Prostate gland (tissue), 2 donors: ENCODE data around the gene CENPX. TPM values are rescaled to one million over a fixed set of nuclear protein-coding genes. Genes with fewer than 3 reads are reported as not detected.

Experiments used
- DNase-seq: peaks from one replicate; pipeline ENCODE4 v3.0.0-alpha.2; 2019; ENCODE audit warnings: low spot score
- H3K27ac ChIP-seq, 2 donors: fragments of 200-600 bp; sonication (generic); 2 replicates each; pipeline ENCODE4 v1.5.1; 2017 to 2019
- H3K27me3 ChIP-seq: fragments of 200-600 bp; sonication (generic); replicated peaks from 2 replicates; pipeline ENCODE4 v1.5.1; 2019; ENCODE audit not compliant: insufficient read depth
- H3K36me3 ChIP-seq, 2 donors: fragments of 200-600 bp; sonication (generic); 1 replicate in 1 of 2; 2 replicates in 1 of 2; pipeline versions ENCODE4 v1.5.1 to v1.8.1; 2017 to 2019
- H3K4me1 ChIP-seq: fragments of 200-600 bp; sonication (generic); replicated peaks from 2 replicates; pipeline ENCODE4 v1.5.1; 2019
- H3K4me3 ChIP-seq, 2 donors: fragments of 200-600 bp; sonication (generic); 2 replicates each; pipeline ENCODE4 v1.5.1; 2017 to 2019
- H3K9me3 ChIP-seq: fragments of 200-600 bp; sonication (generic); 2 replicates; pipeline ENCODE4 v1.5.1; 2017
- CTCF ChIP-seq, 4 experiments: fragments of 200-600 bp in 2 of 4; fragments of 450-650 bp in 2 of 4; sonication (generic) in 2 of 4; IDR thresholded peaks; 1 replicate in 3 of 4; 2 replicates in 1 of 4; pipeline ENCODE4 v1.5.1; 2016 to 2019; ENCODE audit warnings: antibody characterized with exemption in 4 of 4, mild to moderate bottlenecking in 2 of 4, moderate library complexity in 2 of 4
- POLR2A ChIP-seq: fragments of 450-650 bp; IDR thresholded peaks from one replicate; pipeline ENCODE4 v1.6.1; 2016; ENCODE audit warnings: antibody characterized with exemption, mild to moderate bottlenecking
- POLR2AphosphoS5 ChIP-seq: sonication (generic); formaldehyde crosslinking; IDR thresholded peaks from one replicate; pipeline ENCODE4 v1.6.1; 2017; ENCODE audit warnings: antibody characterized with exemption
- WGBS: methylation state at CpG from one replicate; pipeline ENCODE4 v1.1.5; 2018; 5-methylcytosine and 5-hydroxymethylcytosine counted together
- intact Hi-C: fragments of 100-400 bp; cut with DNase I; formaldehyde crosslinking; loops from one replicate; pipeline ENCODE4 v1.14.2; 2022
- total RNA-seq, 2 donors: library from RNA; depleted of rRNA; stranded (reverse); fragments of >200 nt; gene quantifications; one replicate each; pipeline ENCODE4 v1.1.0, GENCODE V29; 2016

CENPX gene
- total RNA-seq, 2 donors from 2014 or later, result 84.9 to 263 TPM

DNA sequence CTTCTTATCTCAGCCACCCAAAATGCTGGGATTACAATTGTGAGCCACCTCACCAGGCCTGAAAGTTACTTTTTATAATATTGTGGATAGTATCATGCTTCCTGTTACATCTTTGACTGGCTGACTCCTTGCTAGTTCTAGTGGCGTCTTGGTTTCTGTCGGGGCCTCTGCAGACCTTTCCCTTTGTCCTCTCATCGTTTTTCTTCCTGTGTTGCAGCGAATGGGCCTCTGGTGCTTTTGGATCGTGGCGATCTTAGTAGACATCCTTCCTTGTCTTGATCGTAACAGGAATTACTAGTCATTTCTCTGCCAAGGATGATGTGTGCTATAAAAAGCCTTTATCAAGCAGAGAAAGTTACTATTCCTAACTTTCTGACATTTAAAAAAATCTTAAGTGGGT is 24.5 kb downstream of the CENPX start:
- no peak for TF ChIP-seq POLR2A
- TF ChIP-seq POLR2AphosphoS5, result no peak
- TF ChIP-seq CTCF (IDR thresholded peaks at IDR 0.05), result no peak
- Histone ChIP-seq H3K9me3 (no peaks in the 10 kb centered on the region), H3K4me3 (no peak overlapping the region), H3K36me3 (no peaks in the 10 kb centered on the region), H3K4me1 (no peaks in the 10 kb centered on the region), H3K27ac (no peak overlapping the region), H3K27me3 (no peaks in the 10 kb centered on the region)
- no peak for DNase-seq
- 64% methylated on average over 7 of the region's 7 CpGs for WGBS
- intact Hi-C loops, result no loop called here

- Histone ChIP-seq H3K27me3 (no peaks in the 10 kb centered on the region), H3K4me1 (peaks cover 8% of the 10 kb centered on the region), H3K4me3 (no peak overlapping the region), H3K9me3 (no peaks in the 10 kb centered on the region), H3K36me3 (no peaks in the 10 kb centered on the region), H3K27ac (no peak overlapping the region)
- no peak for TF ChIP-seq POLR2AphosphoS5
- TF ChIP-seq CTCF (IDR thresholded peaks at IDR 0.05), result no peak
- no peak for TF ChIP-seq POLR2A
- no peak for DNase-seq
- WGBS, result 91% methylated on average over 30 of the region's 30 CpGs
- intact Hi-C loops, result no loop called here
Measured at GRCh38 chr17:81996757-81997441, 25.8 kb downstream of the CENPX start.

DNA sequence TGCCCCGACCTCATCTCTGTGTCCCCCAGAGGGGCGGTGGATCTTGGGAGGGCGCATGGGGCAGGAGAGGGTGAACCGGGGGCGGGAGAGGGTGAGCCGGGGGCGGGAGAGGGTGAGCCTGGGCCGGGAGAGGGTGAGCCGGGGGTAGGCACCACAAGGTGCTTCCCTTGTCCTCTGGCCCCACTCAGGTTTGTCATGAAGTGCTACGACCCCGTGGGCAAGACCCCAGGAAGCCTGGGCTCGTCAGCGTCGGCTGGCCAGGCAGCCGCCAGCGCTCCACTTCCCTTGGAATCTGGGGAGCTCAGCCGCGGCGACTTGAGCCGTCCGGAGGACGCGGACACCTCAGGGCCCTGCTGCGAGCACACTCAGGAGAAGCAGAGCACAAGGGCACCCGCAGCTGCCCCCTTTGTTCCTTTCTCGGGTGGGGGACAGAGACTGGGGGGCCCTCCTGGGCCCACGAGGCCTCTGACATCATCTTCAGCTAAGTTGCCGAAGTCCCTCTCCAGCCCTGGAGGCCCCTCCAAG is 26.4 kb downstream of the CENPX start:
- no peaks in the 10 kb centered on the region for H3K36me3 ChIP-seq
- no peaks in the 10 kb centered on the region for H3K27me3 ChIP-seq
- TF ChIP-seq POLR2AphosphoS5 (no peak), CTCF (IDR thresholded peaks at IDR 0.05) (no peak), POLR2A (no peak)
- DNase-seq, result no peak
- 89% methylated on average over 28 of the region's 28 CpGs for WGBS
- no peak overlapping the region for H3K27ac ChIP-seq
- no peak overlapping the region for H3K4me3 ChIP-seq
- intact Hi-C loops, result no loop called here
- H3K9me3 ChIP-seq, result no peaks in the 10 kb centered on the region
- H3K4me1 ChIP-seq, result peaks cover 11% of the 10 kb centered on the region

DNA sequence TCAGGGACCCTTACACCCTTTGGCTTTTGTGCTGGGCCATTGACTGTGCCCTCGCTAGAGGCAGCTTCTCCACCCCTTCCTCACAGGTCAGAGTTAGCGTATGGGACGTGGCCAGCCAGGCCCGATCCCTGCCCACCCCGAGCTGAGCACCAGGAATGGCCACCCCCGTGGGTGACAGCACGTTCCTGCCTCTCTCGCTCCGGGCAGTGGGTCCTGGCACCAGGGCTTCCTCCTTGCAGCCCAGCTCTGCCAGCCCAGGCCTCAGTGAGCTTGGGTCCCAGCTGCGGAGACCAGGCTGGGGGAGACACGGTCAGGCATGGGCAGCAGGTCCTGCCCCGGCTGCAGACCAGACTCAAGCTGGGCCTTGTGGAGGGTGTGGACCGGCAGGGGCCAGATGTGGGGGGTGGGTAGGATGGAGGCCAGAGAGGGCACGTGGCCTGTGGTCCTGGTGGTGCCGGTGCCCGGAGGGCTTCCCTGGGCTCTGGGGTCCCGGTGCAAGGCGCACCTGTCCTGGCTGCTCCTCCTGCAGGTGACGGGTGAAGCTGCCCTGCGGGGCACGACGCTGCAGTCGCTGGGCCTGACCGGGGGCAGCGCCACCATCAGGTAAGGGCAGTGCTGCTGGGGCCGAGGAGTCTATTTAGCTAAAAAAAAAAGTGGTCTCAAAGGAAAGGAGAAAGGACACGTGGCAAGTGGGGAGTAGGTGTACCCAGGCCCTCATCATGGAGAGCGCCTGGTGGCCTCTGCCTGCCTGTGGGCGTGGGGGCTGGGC is 27.0 kb downstream of the CENPX start:
- no peaks in the 10 kb centered on the region for H3K36me3 ChIP-seq
- no peaks in the 10 kb centered on the region for H3K9me3 ChIP-seq
- no peak for TF ChIP-seq CTCF (IDR thresholded peaks at IDR 0.05)
- no peak for TF ChIP-seq POLR2AphosphoS5
- no peak for TF ChIP-seq POLR2A
- H3K4me1 ChIP-seq, result peaks cover 14% of the 10 kb centered on the region
- no peak overlapping the region for H3K27ac ChIP-seq
- WGBS, result 93% methylated on average over 29 of the region's 29 CpGs
- H3K4me3 ChIP-seq, result no peak overlapping the region
- intact Hi-C loops, result no loop called here
- no peak for DNase-seq
- no peaks in the 10 kb centered on the region for H3K27me3 ChIP-seq
